Small intestine (tissue), 7 donors: ENCODE measurements around the gene CDIP1. TPM values are rescaled to one million over a fixed set of nuclear protein-coding genes. Genes with fewer than 3 reads are reported as not detected.
A peak's percentile ranks its signal among the peaks of the same experiment; 100 is the strongest.

Experiments used
- DNase-seq, 2 donors: peaks; one replicate each; pipeline versions ENCODE4 v3.0.0 to v3.0.0-alpha.2; 2013
- FAIRE-seq: peaks from 2 replicates; lab custom pipeline; 2012; peaks lifted over from hg19 to GRCh38; lab: Jason Lieb, UNC
- H3K27ac ChIP-seq, 3 donors: one replicate each; pipeline ENCODE4 v1.5.1; 2013; ENCODE audit warnings: low read length in 2 of 3, mild to moderate bottlenecking in 2 of 3, control low read depth in 1 of 3, inconsistent platforms in 1 of 3, low read depth in 1 of 3, moderate library complexity in 1 of 3
- H3K27me3 ChIP-seq, 3 donors: one replicate each; pipeline ENCODE4 v1.6.1; 2013; ENCODE audit warnings: low read length in 3 of 3, inconsistent platforms in 1 of 3; ENCODE audit not compliant: control insufficient read depth in 3 of 3, insufficient read depth in 3 of 3
- H3K36me3 ChIP-seq, 3 donors: one replicate each; pipeline ENCODE4 v1.6.1; 2013; ENCODE audit warnings: low read length in 3 of 3, inconsistent platforms in 1 of 3, low read depth in 1 of 3, mild to moderate bottlenecking in 1 of 3, moderate library complexity in 1 of 3; ENCODE audit not compliant: control insufficient read depth in 3 of 3, insufficient read depth in 2 of 3
- H3K4me1 ChIP-seq, 3 donors: one replicate each; pipeline ENCODE4 v1.6.1; 2013; ENCODE audit warnings: low read length in 2 of 3, inconsistent platforms in 1 of 3, low read depth in 1 of 3, mild to moderate bottlenecking in 1 of 3, moderate library complexity in 1 of 3; ENCODE audit not compliant: control insufficient read depth in 3 of 3, insufficient read depth in 2 of 3
- H3K4me3 ChIP-seq, 3 donors: one replicate each; pipeline ENCODE4 v1.5.1; 2013; ENCODE audit warnings: low read length in 3 of 3, control low read depth in 1 of 3, inconsistent platforms in 1 of 3, low read depth in 1 of 3, mild to moderate bottlenecking in 1 of 3, moderate library complexity in 1 of 3
- H3K9me3 ChIP-seq, 2 donors: one replicate each; pipeline ENCODE4 v1.6.1; 2013; ENCODE audit warnings: low read depth in 1 of 2, low read length in 1 of 2; ENCODE audit not compliant: control insufficient read depth in 2 of 2, insufficient read depth in 1 of 2
- WGBS, 3 donors: extraction: QIAGEN DNeasy Blood & Tissue Kit; methylation state at CpG; one replicate each; pipeline ENCODE4 v1.1.7; 2013; 5-methylcytosine and 5-hydroxymethylcytosine counted together
- polyA plus RNA-seq, 4 donors: library from polyadenylated mRNA; stranded (reverse) in 3 of 4; unstranded in 1 of 4; fragments of 200-250 nt in 3 of 4; fragments of 120-200 nt in 1 of 4; gene quantifications; one replicate each; pipeline versions ENCODE4 v1.2.1 to v1.2.3, GENCODE V29; 2013
- donor health status: healthy with polysubstance abuse.
- donor health status: control.
- donor health status: control.
- donor health status: Bipolar disorder and iron deficiency.
- donor health status: healthy.

Gene CDIP1
- polyA plus RNA-seq, 4 donors = 26.5 to 49.9 (median 42.3) TPM

DNA sequence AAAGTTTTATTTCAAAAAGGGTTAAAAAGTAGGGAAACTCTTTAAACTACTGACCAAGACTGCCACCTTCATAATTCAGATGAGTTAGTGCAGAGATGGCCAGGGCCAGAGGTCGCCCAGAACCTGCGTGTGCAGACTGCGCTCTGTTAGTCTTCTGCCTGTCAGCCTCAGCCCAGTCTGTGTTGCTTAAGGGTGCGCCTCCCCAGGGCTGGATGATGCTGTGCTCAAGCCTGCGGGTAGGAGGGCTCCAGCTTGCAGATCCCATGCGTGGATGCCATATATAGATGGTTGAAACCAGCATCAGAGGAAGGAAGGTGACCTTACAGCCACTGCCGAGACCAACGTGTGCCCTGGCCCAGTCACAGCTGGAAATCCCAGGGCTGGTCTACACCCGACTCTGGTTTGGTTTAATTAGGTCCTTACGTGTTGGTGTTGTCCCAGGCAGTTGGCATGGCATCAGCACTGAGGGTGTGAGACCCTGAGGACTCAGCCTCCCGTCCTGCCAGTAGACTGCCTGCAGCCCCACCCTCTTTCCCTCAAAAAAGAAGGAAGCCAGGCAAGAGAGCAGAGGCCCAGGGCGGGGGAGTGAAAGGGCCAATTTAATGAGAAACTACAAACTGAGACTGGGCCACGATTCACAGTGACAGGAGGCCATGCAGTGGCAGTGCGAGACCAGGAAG lies 27.7 kb downstream of the CDIP1 start:
- FAIRE-seq (no peak), DNase-seq (no peak)
- WGBS, 3 donors = 56 to 63% (median 63%) methylated on average over 14 of the region's 14 CpGs
- H3K4me3 ChIP-seq = no peak overlapping the region
- H3K4me1 ChIP-seq = peaks cover 0 to 17% (median 4%) of the 10 kb centered on the region in 3 donors
- H3K36me3 ChIP-seq = peaks cover 16 to 86% (median 34%) of the 10 kb centered on the region in 3 donors
- peak overlapping the region in 2 of 3 donors; percentile 32 to 71 for H3K27ac ChIP-seq
- no peaks in the 10 kb centered on the region for H3K27me3 ChIP-seq
- no peaks in the 10 kb centered on the region for H3K9me3 ChIP-seq

DNA sequence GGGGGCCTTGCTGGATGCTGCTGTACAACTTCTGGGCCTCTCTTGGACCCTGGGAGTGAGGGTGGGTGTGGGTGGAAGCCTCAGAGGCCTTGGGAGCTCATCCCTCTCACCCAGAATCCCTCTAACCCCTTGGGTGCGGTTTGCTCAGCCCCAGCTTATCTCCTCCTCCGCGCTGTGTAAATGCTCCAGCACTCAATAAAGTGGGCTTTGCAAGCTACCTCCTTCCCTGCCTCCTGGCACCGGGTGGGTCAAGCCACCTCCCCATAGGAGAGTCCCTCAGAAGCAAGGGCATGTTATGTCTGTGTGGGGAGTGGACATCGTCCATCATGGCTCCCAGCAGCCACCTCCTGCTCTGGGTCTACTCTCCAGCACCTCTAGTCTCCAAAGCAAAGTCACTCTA lies 28.4 kb downstream of the CDIP1 start:
- DNase-seq = no peak
- Histone ChIP-seq H3K4me3 (no peak overlapping the region), H3K36me3 (peaks cover 16 to 93% (median 34%) of the 10 kb centered on the region in 3 donors), H3K27ac (no peak overlapping the region), H3K4me1 (peaks cover 0 to 17% (median 3%) of the 10 kb centered on the region in 3 donors), H3K27me3 (no peaks in the 10 kb centered on the region), H3K9me3 (no peaks in the 10 kb centered on the region)
- FAIRE-seq = no peak
- 69 to 81% (median 80%) methylated on average over 5 of the region's 5 CpGs for WGBS, 3 donors

DNA sequence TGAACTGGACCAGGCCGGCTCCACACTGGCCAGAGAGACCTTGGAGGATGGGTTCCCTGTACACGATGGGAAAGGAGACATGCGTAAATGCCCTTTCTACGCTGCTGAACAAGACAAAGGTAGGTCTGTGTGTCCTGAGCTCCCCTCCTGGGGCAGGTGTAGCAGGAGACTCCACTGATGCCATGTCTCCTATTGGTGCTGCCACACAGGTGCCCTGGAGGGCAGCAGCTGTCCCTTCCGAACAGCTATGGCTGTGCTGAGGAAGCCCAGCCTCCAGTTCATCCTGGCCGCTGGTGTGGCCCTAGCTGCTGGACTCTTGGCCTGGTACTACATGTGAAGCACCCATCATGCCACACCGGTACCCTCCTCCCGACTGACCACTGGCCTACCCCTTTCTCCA lies 29.2 kb downstream of the CDIP1 start:
- 93 to 95% (median 94%) methylated on average over 8 of the region's 8 CpGs for WGBS, 3 donors
- peaks cover 0 to 15% (median 3%) of the 10 kb centered on the region in 3 donors for H3K4me1 ChIP-seq
- no peaks in the 10 kb centered on the region for H3K27me3 ChIP-seq
- no peak for FAIRE-seq
- no peak overlapping the region for H3K4me3 ChIP-seq
- H3K36me3 ChIP-seq = peaks cover 16 to 88% (median 34%) of the 10 kb centered on the region in 3 donors
- no peak for DNase-seq
- H3K27ac ChIP-seq = no peak overlapping the region
- no peaks in the 10 kb centered on the region for H3K9me3 ChIP-seq

DNA sequence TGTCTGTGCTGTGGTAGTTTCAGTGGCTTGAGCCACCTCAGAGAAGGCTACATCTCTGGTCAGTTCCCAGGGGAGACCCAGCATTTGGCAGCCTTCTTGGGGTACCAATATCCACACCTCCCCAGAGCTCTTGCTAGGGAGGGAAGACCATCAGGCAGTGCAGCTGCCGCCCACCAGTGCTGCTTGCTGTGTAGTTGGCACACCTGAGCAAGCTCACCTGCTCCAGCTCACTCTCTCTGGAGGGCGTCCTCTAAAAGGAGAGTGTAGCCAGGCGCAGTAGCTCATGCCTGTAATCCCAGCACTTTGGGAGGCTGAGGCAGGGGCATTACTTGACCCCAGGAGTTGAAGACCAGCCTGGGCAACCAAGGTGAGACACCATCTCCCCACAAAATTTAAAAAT lies 29.8 kb downstream of the CDIP1 start:
- Histone ChIP-seq H3K27ac (no peak overlapping the region), H3K4me1 (peaks cover 0 to 15% (median 0%) of the 10 kb centered on the region in 3 donors), H3K36me3 (peaks cover 16 to 82% (median 34%) of the 10 kb centered on the region in 3 donors), H3K9me3 (no peaks in the 10 kb centered on the region), H3K4me3 (no peak overlapping the region), H3K27me3 (no peaks in the 10 kb centered on the region)
- DNase-seq (no peak), FAIRE-seq (no peak)
- 90 to 97% (median 90%) methylated on average over 3 of the region's 3 CpGs for WGBS, 3 donors

DNA sequence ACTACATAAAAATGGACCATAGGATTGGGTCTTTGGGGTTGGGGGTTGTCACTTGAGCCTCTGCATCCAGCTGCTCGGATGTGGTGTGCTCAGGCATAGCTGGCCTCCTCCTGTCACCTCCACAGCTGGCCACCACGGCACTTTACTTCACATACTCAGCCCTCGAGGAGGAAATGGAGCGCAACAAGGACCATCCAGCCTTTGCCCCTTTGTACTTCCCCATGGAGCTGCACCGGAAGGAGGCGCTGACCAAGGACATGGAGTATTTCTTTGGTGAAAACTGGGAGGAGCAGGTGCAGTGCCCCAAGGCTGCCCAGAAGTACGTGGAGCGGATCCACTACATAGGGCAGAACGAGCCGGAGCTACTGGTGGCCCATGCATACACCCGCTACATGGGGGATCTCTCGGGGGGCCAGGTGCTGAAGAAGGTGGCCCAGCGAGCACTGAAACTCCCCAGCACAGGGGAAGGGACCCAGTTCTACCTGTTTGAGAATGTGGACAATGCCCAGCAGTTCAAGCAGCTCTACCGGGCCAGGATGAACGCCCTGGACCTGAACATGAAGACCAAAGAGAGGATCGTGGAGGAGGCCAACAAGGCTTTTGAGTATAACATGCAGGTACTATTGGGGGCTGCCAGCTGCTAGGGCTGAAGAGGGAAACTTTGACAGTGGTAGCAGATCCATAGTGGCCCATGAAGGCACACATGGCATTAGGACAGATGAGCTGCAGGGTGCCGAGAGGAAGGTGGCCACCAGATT lies 30.8 kb downstream of the CDIP1 start:
- H3K36me3 ChIP-seq = peaks cover 16 to 72% (median 28%) of the 10 kb centered on the region in 3 donors
- peaks cover 0 to 12% (median 0%) of the 10 kb centered on the region in 3 donors for H3K4me1 ChIP-seq
- no peaks in the 10 kb centered on the region for H3K9me3 ChIP-seq
- DNase-seq (no peak), FAIRE-seq (no peak)
- H3K4me3 ChIP-seq = no peak overlapping the region
- WGBS, 3 donors = 88 to 92% (median 88%) methylated on average over 17 of the region's 17 CpGs
- H3K27ac ChIP-seq = no peak overlapping the region
- no peaks in the 10 kb centered on the region for H3K27me3 ChIP-seq

DNA sequence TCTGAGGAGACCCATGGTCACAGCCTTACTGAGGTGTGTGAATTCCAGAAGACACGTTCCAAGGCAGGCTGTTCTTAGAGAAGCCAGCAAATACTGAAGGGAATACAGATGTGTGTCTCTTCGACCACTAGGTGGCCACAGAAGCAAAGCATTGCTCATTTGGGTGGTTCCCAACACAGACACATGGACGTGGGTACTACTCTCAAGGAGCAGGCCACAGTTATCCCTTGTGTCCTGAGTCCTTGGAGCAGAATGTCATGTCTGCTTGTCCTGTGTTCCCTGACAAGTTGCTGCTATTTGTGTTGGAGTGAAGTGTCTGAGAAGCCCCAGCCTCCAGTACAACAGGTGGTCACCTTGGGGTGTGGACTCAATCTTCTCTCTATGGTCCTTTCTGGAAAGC lies 32.1 kb downstream of the CDIP1 start:
- DNase-seq (peak; percentile 70 to 85), FAIRE-seq (no peak)
- Histone ChIP-seq H3K27me3 (no peaks in the 10 kb centered on the region), H3K4me3 (no peak overlapping the region), H3K36me3 (peaks cover 13 to 59% (median 21%) of the 10 kb centered on the region in 3 donors), H3K9me3 (no peaks in the 10 kb centered on the region), H3K27ac (peak overlapping the region in 2 of 3 donors; percentile 2 to 22), H3K4me1 (peaks cover 0 to 11% (median 3%) of the 10 kb centered on the region in 3 donors)
- 0 to 4% (median 3%) methylated on average over 3 of the region's 3 CpGs for WGBS, 3 donors

DNA sequence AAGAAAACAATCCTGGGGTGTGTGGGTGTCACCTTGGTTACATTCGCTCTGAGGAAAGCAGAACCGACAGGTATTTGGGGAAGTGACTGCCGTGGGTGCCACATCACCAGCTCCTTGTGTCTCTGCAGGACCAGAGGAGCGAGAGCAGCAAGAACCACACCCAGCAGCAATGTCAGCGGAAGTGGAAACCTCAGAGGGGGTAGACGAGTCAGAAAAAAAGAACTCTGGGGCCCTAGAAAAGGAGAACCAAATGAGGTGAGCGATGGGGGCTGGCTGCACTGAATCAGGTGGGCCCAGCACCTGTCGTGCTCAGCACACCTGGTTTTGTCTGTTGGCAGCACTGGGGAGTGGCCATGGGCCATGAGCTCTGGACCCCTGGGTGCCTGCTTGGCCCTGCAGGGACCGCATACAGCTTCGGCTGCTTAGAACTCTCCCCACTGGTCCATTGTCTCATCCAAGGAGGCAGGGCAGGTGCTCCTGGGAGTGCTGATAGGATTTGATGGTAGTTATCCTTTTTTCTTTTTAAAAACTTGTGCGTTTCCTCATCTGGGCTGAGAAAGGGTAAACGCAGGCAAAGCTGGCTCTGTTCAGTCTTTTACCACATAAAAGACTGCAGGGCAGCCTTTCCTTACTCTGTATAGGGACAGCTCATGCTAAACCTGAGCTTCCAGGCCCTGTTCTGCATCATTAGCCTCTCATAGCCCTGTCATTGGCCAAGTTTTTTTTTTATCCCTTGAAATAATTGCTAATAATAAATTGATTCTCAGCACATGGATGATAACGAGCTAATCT lies 33.0 kb downstream of the CDIP1 start:
- Histone ChIP-seq H3K27me3 (no peaks in the 10 kb centered on the region), H3K9me3 (no peaks in the 10 kb centered on the region), H3K36me3 (peaks cover 13 to 50% (median 17%) of the 10 kb centered on the region in 3 donors), H3K4me3 (no peak overlapping the region), H3K27ac (peak overlapping the region in 2 of 3 donors; percentile 38 to 77), H3K4me1 (peaks cover 1 to 14% (median 4%) of the 10 kb centered on the region in 3 donors)
- FAIRE-seq (no peak), DNase-seq (peak in 1 of 2 donors; percentile 64)
- 63 to 82% (median 71%) methylated on average over 13 of the region's 13 CpGs for WGBS, 3 donors

DNA sequence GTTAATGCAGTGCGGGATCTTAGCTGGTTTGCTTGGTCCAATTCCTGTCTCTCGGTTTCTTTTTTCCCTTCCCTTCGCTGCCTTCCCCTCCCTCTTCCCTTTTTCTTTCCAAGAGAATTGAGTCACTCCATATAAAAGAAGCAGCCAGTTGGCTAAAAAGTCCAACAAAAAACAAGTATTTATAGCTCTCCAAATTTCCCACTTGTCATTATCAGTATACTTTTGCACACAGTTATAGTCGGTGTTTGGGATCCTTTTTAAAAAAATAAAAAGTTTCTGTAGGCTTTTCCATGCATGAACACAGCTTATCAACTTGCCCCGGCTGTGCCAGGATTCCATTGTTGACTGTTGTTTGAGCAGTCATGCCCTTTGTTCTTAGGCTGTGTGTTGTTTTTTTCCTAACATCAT lies 37.5 kb downstream of the CDIP1 start:
- H3K27ac ChIP-seq = peak overlapping the region; percentile 22 to 66 (median 65)
- no peak overlapping the region for H3K4me3 ChIP-seq
- H3K27me3 ChIP-seq = no peaks in the 10 kb centered on the region
- peaks cover 8 to 27% (median 15%) of the 10 kb centered on the region in 3 donors for H3K4me1 ChIP-seq
- no peaks in the 10 kb centered on the region for H3K9me3 ChIP-seq
- DNase-seq (peak in 1 of 2 donors; percentile 62), FAIRE-seq (no peak)
- WGBS, 3 donors = 14 to 32% (median 27%) methylated on average over 5 of the region's 5 CpGs
- peaks cover 0 to 8% (median 7%) of the 10 kb centered on the region in 3 donors for H3K36me3 ChIP-seq
